Rectal smooth muscle tissue (tissue), 1 donor: Measurements from ENCODE around the gene GABBR2.

ENCODE experiments used
- H3K27ac ChIP-seq: one replicate; pipeline ENCODE4 v1.7.0; 2013; ENCODE audit warnings: low read depth, low read length, inconsistent platforms
- H3K27me3 ChIP-seq: one replicate; pipeline ENCODE4 v1.7.0; 2013; ENCODE audit warnings: low read length; ENCODE audit not compliant: control insufficient read depth, insufficient read depth
- H3K36me3 ChIP-seq: one replicate; pipeline ENCODE4 v1.7.0; 2013; ENCODE audit warnings: low read length; ENCODE audit not compliant: control insufficient read depth, insufficient read depth
- H3K4me1 ChIP-seq: one replicate; pipeline ENCODE4 v1.7.0; 2013; ENCODE audit warnings: low read length; ENCODE audit not compliant: control insufficient read depth, insufficient read depth
- H3K4me3 ChIP-seq: one replicate; pipeline ENCODE4 v1.7.0; 2013; ENCODE audit warnings: low read length
- H3K9ac ChIP-seq: one replicate; pipeline ENCODE4 v1.7.0; 2013; ENCODE audit warnings: low read length

Gene GABBR2

DNA sequence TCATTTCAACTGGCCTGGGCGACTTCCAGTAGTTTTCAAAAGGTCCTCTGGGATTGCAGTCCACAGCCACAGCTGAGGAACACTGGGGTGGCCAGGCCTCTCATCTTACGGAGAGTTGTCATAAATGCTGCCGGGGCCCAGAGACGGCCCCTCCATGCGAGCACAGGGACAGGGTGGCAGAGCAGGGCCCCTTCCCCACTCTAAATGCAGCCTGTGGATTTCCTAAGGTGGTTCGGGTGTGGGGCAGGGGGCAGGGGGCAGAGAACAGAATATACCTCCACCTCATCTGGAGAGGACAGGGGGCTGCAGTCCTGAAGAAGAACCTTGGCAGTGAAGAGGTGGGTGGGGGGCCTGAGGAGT is 339.7 kb downstream of the GABBR2 start:
- no peak overlapping the region for H3K27ac ChIP-seq
- no peaks in the 10 kb centered on the region for H3K36me3 ChIP-seq
- no peaks in the 10 kb centered on the region for H3K27me3 ChIP-seq
- H3K4me1 ChIP-seq: no peaks in the 10 kb centered on the region
- no peak overlapping the region for H3K9ac ChIP-seq
- no peak overlapping the region for H3K4me3 ChIP-seq

DNA sequence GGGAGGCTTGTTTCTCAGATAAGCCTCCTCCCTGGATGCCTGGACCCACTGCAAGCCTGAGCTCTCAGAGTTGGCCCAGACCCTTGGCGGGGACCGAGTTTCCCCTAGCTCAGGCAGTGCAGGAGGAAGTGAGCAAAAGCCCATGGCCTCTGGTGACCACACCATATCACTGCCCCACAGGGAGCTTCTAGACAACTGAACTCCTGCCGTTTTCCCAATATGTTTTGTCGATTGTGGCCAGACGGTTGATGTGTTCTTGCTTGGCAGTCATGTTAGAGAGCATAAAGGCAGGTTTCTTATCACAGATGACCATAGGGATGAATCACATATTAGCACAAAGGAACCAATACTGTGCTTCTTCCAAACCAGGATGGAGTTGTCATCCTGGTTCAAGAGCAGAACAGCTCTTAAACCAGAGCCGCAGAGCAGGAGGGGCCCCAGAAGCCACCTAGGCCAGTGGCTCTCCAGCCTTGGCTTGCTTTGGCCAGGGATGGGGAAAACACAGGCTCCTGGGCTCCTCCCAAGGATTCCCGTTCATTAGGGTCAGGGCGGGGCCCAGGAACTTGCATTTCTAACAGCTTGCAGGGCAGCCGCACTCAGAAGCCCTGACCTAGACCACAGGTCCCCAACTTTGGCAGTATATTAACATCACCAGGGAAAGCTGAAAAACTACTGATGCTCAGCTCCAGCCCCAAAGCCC is 340.2 kb downstream of the GABBR2 start:
- Histone ChIP-seq H3K27me3 (no peaks in the 10 kb centered on the region), H3K4me1 (no peaks in the 10 kb centered on the region), H3K36me3 (no peaks in the 10 kb centered on the region), H3K27ac (no peak overlapping the region), H3K4me3 (no peak overlapping the region), H3K9ac (no peak overlapping the region)

DNA sequence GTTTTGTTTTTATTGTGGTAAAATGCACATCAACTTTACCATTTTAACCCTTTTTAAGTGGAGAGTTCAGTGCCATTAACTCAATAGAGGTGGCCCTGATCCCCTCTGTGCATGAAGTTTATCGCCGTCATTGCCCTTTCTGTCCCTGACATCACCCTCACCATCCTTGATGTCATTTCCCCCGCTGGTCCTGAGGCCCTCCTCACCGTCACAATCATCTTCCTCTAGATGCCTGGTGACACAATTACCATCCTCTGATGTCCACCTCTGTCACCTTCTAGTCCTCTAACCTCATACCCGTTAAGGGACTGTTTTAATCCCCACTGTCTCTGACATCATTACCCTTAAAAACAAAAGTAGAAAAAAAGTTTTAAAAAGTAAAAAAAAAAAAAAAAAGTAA is 340.8 kb downstream of the GABBR2 start:
- H3K4me1 ChIP-seq: no peaks in the 10 kb centered on the region
- no peak overlapping the region for H3K9ac ChIP-seq
- no peaks in the 10 kb centered on the region for H3K36me3 ChIP-seq

DNA sequence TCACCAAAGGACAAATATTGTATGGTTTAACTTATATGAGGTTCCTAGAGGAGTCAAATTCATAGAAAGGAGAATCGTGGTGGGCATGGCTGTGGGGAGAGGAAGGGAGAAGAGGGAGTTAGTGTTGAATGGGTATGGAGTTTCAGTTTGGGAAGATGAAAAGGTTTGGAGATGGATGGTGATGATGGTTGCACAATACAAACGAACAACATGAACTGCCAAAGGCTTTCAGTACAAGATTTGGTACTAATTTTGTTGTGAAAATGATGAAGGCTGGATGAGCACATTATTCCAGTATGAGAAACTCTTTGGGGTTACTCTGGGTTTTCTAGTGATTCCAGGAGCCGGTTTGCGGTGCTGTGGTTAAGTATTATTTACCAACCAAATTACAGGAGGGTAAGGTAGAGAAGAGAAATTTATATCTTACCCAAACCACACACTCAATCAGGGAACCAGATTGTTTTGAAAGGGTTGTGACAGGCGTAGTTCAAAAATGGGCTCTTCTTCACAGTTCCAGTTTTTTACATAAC is 341.3 kb downstream of the GABBR2 start:
- H3K36me3 ChIP-seq: no peaks in the 10 kb centered on the region
- no peaks in the 10 kb centered on the region for H3K27me3 ChIP-seq
- H3K27ac ChIP-seq: no peak overlapping the region
- no peaks in the 10 kb centered on the region for H3K4me1 ChIP-seq
- no peak overlapping the region for H3K4me3 ChIP-seq
- no peak overlapping the region for H3K9ac ChIP-seq

More for the DNA sequence above, 340.8 kb downstream of the GABBR2 start:
- Histone ChIP-seq H3K4me3 (no peak overlapping the region), H3K27me3 (no peaks in the 10 kb centered on the region), H3K27ac (no peak overlapping the region)

DNA sequence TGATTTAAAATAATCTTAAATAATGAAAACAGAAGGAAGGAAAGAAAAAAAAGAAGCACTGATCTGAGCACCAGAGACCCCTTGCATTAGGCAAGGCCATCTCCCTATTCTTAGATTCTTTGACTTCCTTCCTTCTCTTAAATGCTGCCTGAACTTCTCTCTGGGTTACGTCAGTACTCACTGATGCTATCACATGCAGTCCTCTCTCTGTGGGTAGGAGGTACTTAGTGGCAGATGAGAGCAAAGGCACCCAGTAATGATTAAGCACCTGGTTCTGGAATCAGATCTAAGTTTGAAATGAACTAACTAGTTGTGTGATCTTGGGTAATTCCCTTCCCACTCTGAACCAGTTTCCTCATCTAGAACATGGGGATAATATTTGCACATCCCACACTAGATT is 343.0 kb downstream of the GABBR2 start:
- Histone ChIP-seq H3K4me3 (no peak overlapping the region), H3K4me1 (no peaks in the 10 kb centered on the region), H3K27me3 (no peaks in the 10 kb centered on the region), H3K36me3 (no peaks in the 10 kb centered on the region), H3K9ac (no peak overlapping the region), H3K27ac (no peak overlapping the region)

DNA sequence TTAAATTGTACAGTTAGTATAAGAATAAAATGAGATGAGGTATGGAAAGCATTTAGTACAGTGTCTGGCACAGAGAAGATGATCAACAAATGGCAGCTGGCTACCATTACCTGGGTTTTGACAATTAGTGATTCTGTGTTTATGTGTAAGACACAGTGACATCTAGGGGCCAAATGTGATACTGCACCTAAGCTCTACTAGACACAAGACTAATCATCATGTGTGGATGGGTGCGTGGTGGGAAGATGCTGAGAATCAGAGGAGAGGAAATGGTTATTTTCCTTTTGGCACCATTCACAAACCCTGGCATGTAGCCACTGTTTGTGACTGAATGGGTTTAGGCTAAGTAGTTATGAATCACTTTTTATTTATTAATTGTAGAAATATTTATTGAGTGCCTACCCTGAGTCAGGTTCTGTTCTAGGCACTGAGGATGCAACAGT is 343.5 kb downstream of the GABBR2 start:
- no peak overlapping the region for H3K4me3 ChIP-seq
- no peak overlapping the region for H3K9ac ChIP-seq
- no peaks in the 10 kb centered on the region for H3K4me1 ChIP-seq
- H3K27me3 ChIP-seq: no peaks in the 10 kb centered on the region
- no peaks in the 10 kb centered on the region for H3K36me3 ChIP-seq
- H3K27ac ChIP-seq: no peak overlapping the region

DNA sequence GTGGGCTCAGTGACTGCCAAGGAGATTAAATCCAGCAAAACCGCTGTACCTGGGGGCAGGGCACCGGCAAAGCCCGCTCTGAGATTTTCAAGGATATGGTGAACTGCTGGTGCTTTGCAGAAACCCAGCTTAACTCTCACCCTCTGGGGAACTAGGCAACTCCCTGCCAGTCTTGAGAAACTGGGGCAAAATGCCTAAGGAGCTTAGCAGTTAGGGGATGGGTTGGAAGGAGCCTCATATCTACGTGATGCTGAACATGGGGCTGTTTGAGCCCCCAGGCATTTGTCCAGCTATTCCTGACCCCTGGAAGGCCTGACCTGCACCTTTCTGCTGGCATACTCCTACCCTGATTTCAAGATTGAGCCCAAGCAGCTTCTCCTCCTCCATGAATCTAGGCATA is 344.6 kb downstream of the GABBR2 start:
- no peaks in the 10 kb centered on the region for H3K27me3 ChIP-seq
- H3K27ac ChIP-seq: no peak overlapping the region
- H3K4me1 ChIP-seq: no peaks in the 10 kb centered on the region
- H3K4me3 ChIP-seq: no peak overlapping the region
- H3K9ac ChIP-seq: no peak overlapping the region
- no peaks in the 10 kb centered on the region for H3K36me3 ChIP-seq

DNA sequence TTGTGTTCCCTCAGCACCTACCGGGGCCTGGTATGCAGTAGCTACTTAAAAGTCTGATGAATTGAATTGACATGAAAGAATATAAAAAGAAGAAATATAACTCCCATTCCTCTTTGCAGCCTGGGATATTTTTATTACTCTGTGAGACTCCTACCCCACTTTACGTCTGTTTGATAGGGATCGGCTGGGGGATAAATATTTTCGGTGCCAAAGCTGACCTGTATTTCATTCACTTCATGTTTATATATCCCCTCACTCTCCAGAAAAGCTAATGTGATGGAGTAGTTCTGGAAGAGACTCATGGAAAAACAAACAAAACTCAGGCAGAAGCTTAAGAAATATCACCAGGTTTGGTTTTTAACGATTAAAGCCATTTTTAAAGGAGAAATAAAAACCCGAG is 345.1 kb downstream of the GABBR2 start:
- no peak overlapping the region for H3K4me3 ChIP-seq
- H3K4me1 ChIP-seq: no peaks in the 10 kb centered on the region
- no peak overlapping the region for H3K27ac ChIP-seq
- H3K9ac ChIP-seq: no peak overlapping the region
- H3K36me3 ChIP-seq: no peaks in the 10 kb centered on the region
- no peaks in the 10 kb centered on the region for H3K27me3 ChIP-seq

DNA sequence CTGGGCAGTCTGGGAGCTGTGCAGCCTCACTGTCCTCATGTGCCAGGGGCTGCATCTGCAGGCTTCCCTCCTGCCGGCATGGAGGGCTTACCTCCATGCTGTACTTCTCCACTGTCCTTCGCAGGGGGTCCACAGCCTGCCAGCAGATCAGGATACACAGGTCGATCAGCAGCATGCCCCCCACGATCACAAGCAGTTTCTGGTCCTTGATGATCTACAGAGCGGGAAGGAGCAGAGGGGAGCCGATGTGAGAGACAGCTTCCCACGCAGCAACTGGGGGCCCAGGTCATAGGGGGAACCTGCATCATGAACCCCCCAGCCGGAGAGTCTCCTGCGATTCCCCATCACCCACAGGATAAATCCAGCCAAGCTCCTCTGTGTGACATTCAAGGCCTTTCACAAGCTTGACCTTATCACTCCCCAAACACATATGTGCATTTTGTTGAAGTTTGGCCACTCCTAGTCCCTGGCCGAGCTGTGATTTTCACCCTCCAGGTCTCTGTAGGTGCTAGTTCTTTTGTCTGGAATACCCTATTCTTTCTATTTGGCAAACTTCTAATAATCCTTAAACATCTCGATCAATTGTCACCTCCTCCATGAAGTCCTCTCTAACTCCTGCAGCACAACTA is 346.0 kb downstream of the GABBR2 start:
- H3K36me3 ChIP-seq: no peaks in the 10 kb centered on the region
- H3K4me3 ChIP-seq: no peak overlapping the region
- no peak overlapping the region for H3K9ac ChIP-seq
- no peaks in the 10 kb centered on the region for H3K27me3 ChIP-seq
- H3K27ac ChIP-seq: no peak overlapping the region
- H3K4me1 ChIP-seq: no peaks in the 10 kb centered on the region

DNA sequence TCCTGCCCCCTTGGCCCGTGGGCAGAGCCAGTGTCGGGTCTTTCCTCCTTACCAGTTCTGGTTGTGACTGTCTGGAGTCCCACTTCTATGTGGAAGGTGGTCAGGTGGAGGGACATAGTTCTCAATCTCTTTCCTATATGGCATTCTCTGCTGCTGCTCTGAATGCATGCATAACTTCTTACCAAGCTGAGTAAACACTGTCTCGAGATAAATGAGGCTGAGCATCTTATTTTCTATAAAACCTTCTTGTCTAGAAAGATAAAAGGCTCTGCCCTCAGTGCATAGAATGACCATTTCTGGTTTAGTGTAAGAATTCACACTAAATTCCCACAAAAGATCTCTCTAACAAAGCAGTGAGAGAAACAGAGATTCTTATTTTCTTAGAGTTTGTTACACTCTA is 347.1 kb downstream of the GABBR2 start:
- no peak overlapping the region for H3K9ac ChIP-seq
- no peaks in the 10 kb centered on the region for H3K27me3 ChIP-seq
- no peaks in the 10 kb centered on the region for H3K4me1 ChIP-seq
- no peaks in the 10 kb centered on the region for H3K36me3 ChIP-seq
- H3K4me3 ChIP-seq: no peak overlapping the region
- no peak overlapping the region for H3K27ac ChIP-seq

DNA sequence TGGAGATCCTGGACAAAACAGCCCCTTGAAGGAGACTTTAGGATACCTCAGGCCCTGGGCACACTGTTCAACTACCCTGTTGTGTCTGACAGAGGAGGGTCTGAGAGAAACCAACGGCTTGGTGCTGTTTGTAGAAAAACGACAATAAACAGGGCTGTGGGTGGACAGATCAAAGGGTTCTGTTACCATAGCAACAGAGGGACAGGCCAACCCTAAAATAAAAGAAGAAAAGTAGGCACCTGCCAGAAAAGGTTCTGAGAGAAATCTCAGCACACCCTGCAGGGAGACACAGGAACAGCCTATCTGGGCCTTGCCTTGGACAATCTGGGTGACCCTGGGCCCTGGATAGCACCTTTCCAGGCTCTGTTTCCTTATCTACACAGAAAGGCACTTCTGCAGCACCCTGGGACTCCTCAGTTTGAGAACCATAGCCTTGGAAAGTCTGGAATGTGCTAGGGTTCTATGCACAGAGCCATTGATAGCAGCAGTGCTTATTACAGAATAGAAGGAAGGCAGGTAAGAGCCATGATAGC is 348.5 kb downstream of the GABBR2 start:
- H3K27ac ChIP-seq: no peak overlapping the region
- no peak overlapping the region for H3K4me3 ChIP-seq

DNA sequence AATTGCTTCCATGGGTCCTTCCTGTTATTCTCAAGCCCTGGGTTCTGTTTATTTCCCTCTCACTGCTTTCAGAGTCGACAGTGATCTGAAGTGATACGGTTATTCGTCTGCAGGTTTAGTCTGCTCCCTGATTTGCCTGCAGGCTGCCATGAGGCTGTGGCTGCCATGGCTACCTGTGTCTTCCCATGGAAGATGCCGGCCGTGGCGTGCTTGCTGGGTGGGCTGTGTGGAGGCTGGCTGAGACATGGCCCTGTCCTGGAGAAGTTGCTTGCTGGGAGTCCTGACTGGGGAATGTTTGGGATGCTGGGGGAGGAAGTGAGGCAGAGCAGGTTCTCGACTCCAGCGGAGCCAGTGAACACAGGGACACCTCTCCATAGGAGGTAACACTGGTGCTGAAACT is 349.2 kb downstream of the GABBR2 start:
- Histone ChIP-seq H3K9ac (no peak overlapping the region), H3K4me1 (no peaks in the 10 kb centered on the region), H3K27ac (no peak overlapping the region), H3K4me3 (no peak overlapping the region), H3K36me3 (no peaks in the 10 kb centered on the region), H3K27me3 (no peaks in the 10 kb centered on the region)

More for the DNA sequence above, 348.5 kb downstream of the GABBR2 start:
- H3K9ac ChIP-seq: no peak overlapping the region
- no peaks in the 10 kb centered on the region for H3K36me3 ChIP-seq
- no peaks in the 10 kb centered on the region for H3K4me1 ChIP-seq
- H3K27me3 ChIP-seq: no peaks in the 10 kb centered on the region
